HepG2 (cell line): ENCODE measurements around the gene PPFIA3. TPM values are rescaled to one million over a fixed set of nuclear protein-coding genes. Genes with fewer than 3 reads are reported as not detected.

ENCODE experiments used
- ATAC-seq: fragments of 200-7000 bp; cut with Tn5 transposase; 3 replicates; pipeline ENCODE4 v1.9.1; 2020; ENCODE audit warnings: mild to moderate bottlenecking, moderate library complexity
- BruUV-seq: library from RNA; stranded (reverse); fragments of 400-500 nt; replicated peaks from 2 replicates; lab custom pipeline; 2021; lab: Mats Ljungman, UMichigan
- CTCF ChIA-PET: fragments of 300-600 bp; formaldehyde crosslinking; extraction: SDS; loops from one replicate; lab custom pipeline; 2021; ENCODE audit warnings: low total read pairs, inconsistent platforms, low intra/inter-chr PET ratio; lab: Yijun Ruan, JAX
- POLR2A ChIA-PET: fragments of 350-600 bp; sonication (Branson Sonifier 250); formaldehyde crosslinking; loops from one replicate; lab custom pipeline; 2020; ENCODE audit warnings: antibody characterized with exemption, inconsistent platforms; lab: Yijun Ruan, JAX
- DNase-seq: peaks from one replicate; pipeline ENCODE4 v3.0.0-alpha.2; 2015; ENCODE audit warnings: low spot score
- FAIRE-seq: peaks from 3 replicates; lab custom pipeline; 2011; peaks lifted over from hg19 to GRCh38; lab: Jason Lieb, UNC
- H2AFZ ChIP-seq: one replicate; pipeline ENCODE4 v1.6.1; 2011; ENCODE audit warnings: low read length, inconsistent platforms
- H3K27ac ChIP-seq: fragments of 300-600 bp; 3 replicates; pipeline ENCODE4 v1.8.0; 2011; ENCODE audit warnings: mixed run types, mild to moderate bottlenecking, mixed read lengths, low read length, inconsistent platforms; ENCODE audit not compliant: insufficient read depth; ENCODE audit errors: extremely low read length
- H3K27me3 ChIP-seq, 2 experiments: fragments of 200-600 bp in 1 of 2; 2 replicates in 1 of 2; 3 replicates in 1 of 2; pipeline versions ENCODE4 v1.6.0 to v1.8.0; 2011; ENCODE audit warnings: low read length in 2 of 2, mild to moderate bottlenecking in 2 of 2, moderate library complexity in 2 of 2, inconsistent platforms in 1 of 2; ENCODE audit not compliant: insufficient read depth in 2 of 2, control insufficient read depth in 1 of 2
- H3K36me3 ChIP-seq, 2 experiments: fragments of 200-600 bp in 1 of 2; replicated peaks in 1 of 2; 2 replicates in 1 of 2; 3 replicates in 1 of 2; pipeline versions ENCODE4 v1.5.1 to v1.8.0; 2011; ENCODE audit warnings: low read length in 2 of 2, inconsistent platforms in 1 of 2; ENCODE audit not compliant: insufficient read depth in 2 of 2, control insufficient read depth in 1 of 2
- H3K4me1 ChIP-seq: 2 replicates; pipeline ENCODE4 v1.5.1; 2012; ENCODE audit warnings: low read length, inconsistent platforms; ENCODE audit not compliant: insufficient read depth
- H3K4me2 ChIP-seq: 2 replicates; pipeline ENCODE4 v1.6.0; 2011; ENCODE audit warnings: low read depth, low read length, inconsistent platforms
- H3K4me3 ChIP-seq, 3 experiments: fragments of 200-600 bp in 1 of 3; sonication (generic), shearing (Covaris generic) in 1 of 3; replicated peaks in 1 of 3; 2 replicates each; pipeline ENCODE4 v1.5.1; 2011 to 2016; ENCODE audit warnings: low read length in 3 of 3, inconsistent platforms in 2 of 3, low read depth in 2 of 3, mild to moderate bottlenecking in 2 of 3, control low read depth in 1 of 3, mixed read lengths in 1 of 3; ENCODE audit not compliant: insufficient read depth in 1 of 3
- H3K79me2 ChIP-seq: one replicate; pipeline ENCODE4 v1.6.1; 2011; ENCODE audit warnings: low read length, inconsistent platforms; ENCODE audit not compliant: insufficient read depth
- H3K9ac ChIP-seq: 2 replicates; pipeline ENCODE4 v1.6.0; 2011; ENCODE audit warnings: mild to moderate bottlenecking, low read depth, low read length, inconsistent platforms; ENCODE audit not compliant: insufficient read depth
- H3K9me3 ChIP-seq: 2 replicates; pipeline ENCODE4 v1.5.1; 2012; ENCODE audit warnings: mild to moderate bottlenecking, low read length
- H4K20me1 ChIP-seq: 2 replicates; pipeline ENCODE4 v1.6.0; 2011; ENCODE audit warnings: inconsistent platforms, mild to moderate bottlenecking, low read length, moderate library complexity; ENCODE audit not compliant: insufficient read depth
- ATF7-NPFF ChIP-seq: sonication (generic); formaldehyde crosslinking; IDR thresholded peaks from 2 replicates; pipeline ENCODE4 v1.8.1; 2023; ENCODE audit warnings: mild to moderate bottlenecking, low read depth, missing genetic modification reagents, moderate library complexity
- CTCF ChIP-seq: sonication (generic); formaldehyde crosslinking; IDR thresholded peaks from 2 replicates; pipeline ENCODE4 v1.5.0; 2020; ENCODE audit warnings: mild to moderate bottlenecking, missing genetic modification reagents, moderate library complexity
- KDM4B ChIP-seq: sonication (generic); formaldehyde crosslinking; IDR thresholded peaks from 2 replicates; pipeline ENCODE4 v1.4.0; 2020; ENCODE audit warnings: missing genetic modification reagents
- KLF13 ChIP-seq: sonication (generic); formaldehyde crosslinking; IDR thresholded peaks from 2 replicates; pipeline ENCODE4 v1.4.0; 2020; ENCODE audit warnings: mild to moderate bottlenecking, missing genetic modification reagents
- NFE2L2 ChIP-seq: fragments of 150-350 bp; IDR thresholded peaks from 2 replicates; pipeline ENCODE4 v1.6.1; 2014; ENCODE audit warnings: low read length
- XRCC5 ChIP-seq: fragments of 200-400 bp; formaldehyde crosslinking; optimal IDR thresholded peaks from 2 replicates; pipeline ENCODE3; 2017; ENCODE audit warnings: mild to moderate bottlenecking, low read length
- ZFY ChIP-seq: sonication (generic); formaldehyde crosslinking; IDR thresholded peaks from 2 replicates; pipeline ENCODE4 v1.4.0; 2020; ENCODE audit warnings: missing genetic modification reagents
- ZHX2 ChIP-seq, 2 experiments: sonication (generic) in 1 of 2; formaldehyde crosslinking in 1 of 2; IDR thresholded peaks; 2 replicates each; pipeline versions ENCODE4 v1.6.1 to v1.9.0; 2014 to 2022; ENCODE audit warnings: antibody characterized with exemption in 1 of 2, borderline replicate concordance in 1 of 2, inconsistent platforms in 1 of 2, low read depth in 1 of 2, missing genetic modification reagents in 1 of 2
- ZNF234 ChIP-seq: sonication (generic); formaldehyde crosslinking; conservative IDR thresholded peaks from 2 replicates; pipeline ENCODE4 v1.5.1; 2020; ENCODE audit warnings: mild to moderate bottlenecking, missing genetic modification reagents
- ZNF687 ChIP-seq: sonication (generic); formaldehyde crosslinking; IDR thresholded peaks from 2 replicates; pipeline ENCODE4 v1.5.1; 2020; ENCODE audit warnings: mild to moderate bottlenecking, missing genetic modification reagents, moderate library complexity
- ZNF768 ChIP-seq: sonication (generic); formaldehyde crosslinking; IDR thresholded peaks from 2 replicates; pipeline ENCODE4 v1.4.0; 2020; ENCODE audit warnings: missing genetic modification reagents
- ZNF788 ChIP-seq: sonication (generic); formaldehyde crosslinking; IDR thresholded peaks from 2 replicates; pipeline ENCODE4 v1.5.0; 2020; ENCODE audit warnings: mild to moderate bottlenecking, missing genetic modification reagents, borderline replicate concordance
- WGBS: methylation state at CpG from one replicate; pipeline ENCODE4 v1.1.6; 2017; ENCODE audit warnings: low lambda C conversion rate; 5-methylcytosine and 5-hydroxymethylcytosine counted together
- in situ Hi-C: cut with HindIII; loops from 2 replicates; pipeline ENCODE4 v1.10.0; 2017; ENCODE audit warnings: low pct_unique_long_range_greater_than_20kb; ENCODE audit not compliant: extremely low pct_ligation_motif_present
- intact Hi-C: fragments of 100-400 bp; cut with micrococcal nuclease; formaldehyde crosslinking; loops from one replicate; pipeline ENCODE4 v1.10.0; 2022; ENCODE audit not compliant: unreplicated experiment
- polyA plus RNA-seq, 8 experiments: library from polyadenylated mRNA; depleted of rRNA in 3 of 8; stranded (reverse) in 7 of 8; unstranded in 1 of 8; fragments of >200 nt; fragmentation: Illumina TruSeq in 4 of 8; extraction: Trizol in 4 of 8; gene quantifications; 2 replicates each; pipeline versions ENCODE4 v1.2.1 to v1.2.3, GENCODE V29; 2011 to 2016; ENCODE audit warnings: low read depth in 4 of 8, missing spikeins in 1 of 8, mixed read lengths in 1 of 8; ENCODE audit not compliant: insufficient read depth in 1 of 8
- total RNA-seq, 5 experiments: library from RNA; depleted of rRNA; stranded (reverse); fragments of >200 nt; fragmentation: Illumina TruSeq; extraction: Trizol; gene quantifications; 2 replicates each; pipeline ENCODE4 v1.2.3, GENCODE V29; 2016; ENCODE audit warnings: low read depth in 1 of 5

The PPFIA3 gene
- total and polyA plus RNA-seq, 2 of the 13 experiments (the other 11 are each of a cell fraction or from before 2014, with no cell fraction given) = 6.7 to 8.6 TPM

- intact Hi-C loops (no loop called here), in situ Hi-C loops (no loop called here)
- H3K4me1 ChIP-seq = no peaks in the 10 kb centered on the region
- no peak overlapping the region for H3K27ac ChIP-seq
- no peak overlapping the region for H3K4me3 ChIP-seq
- peaks cover 20% of the 10 kb centered on the region for H4K20me1 ChIP-seq
- H2AFZ ChIP-seq = no peak overlapping the region
- H3K9ac ChIP-seq = no peak overlapping the region
- H3K27me3 ChIP-seq = no peaks in the 10 kb centered on the region
- H3K4me2 ChIP-seq = no peak overlapping the region
- WGBS = 69% methylated on average over 11 of the region's 12 CpGs
- DNase-seq (peak; percentile 59), FAIRE-seq (peak; percentile 76), ATAC-seq (peak; percentile 75)
- H3K9me3 ChIP-seq = no peaks in the 10 kb centered on the region
- H3K36me3 ChIP-seq = peaks cover 21 to 70% of the 10 kb centered on the region in 2 experiments; a peak in 4 of 5 replicates
- POLR2A ChIA-PET = interaction anchor here (1.2 to 1.4 kb wide), 3 partner anchors 9 to 113 kb away, joined by 4 read pairs; partner anchors contain the start of genes GYS1 and RUVBL2
- BruUV-seq = no TSS peak
- CTCF ChIA-PET = interaction anchor here (1.1 to 1.8 kb wide), 2 partner anchors 9 to 38 kb away, joined by 4 to 7 read pairs; no protein-coding TSS in a partner anchor
- no peaks in the 10 kb centered on the region for H3K79me2 ChIP-seq
- TF ChIP-seq KDM4B (CRISPR knock-in tag) = 0 out of 2 replicates have a peak, but pooled peaks have one; percentile 22
- peak; percentile 26; the same call in 1 of the 2 replicates for TF ChIP-seq ZNF687
- TF ChIP-seq NFE2L2 = peak; percentile 51; the same call in 1 of the 2 replicates
- 0 out of 2 replicates have a peak, but pooled peaks have one; percentile 14 for TF ChIP-seq KLF13
- peak; percentile 78 for TF ChIP-seq XRCC5
- TF ChIP-seq ZNF788 (CRISPR knock-in tag) = 0 out of 2 replicates have a peak, but pooled peaks have one; percentile 26
- no peak for TF ChIP-seq ZHX2 (IDR thresholded peaks at IDR 0.05; ENCODE audit: low read depth)
- no peak for TF ChIP-seq ZHX2 (CRISPR knock-in tag; IDR thresholded peaks at IDR 0.05; ENCODE audit: borderline replicate concordance)
- TF ChIP-seq ZFY (CRISPR knock-in tag) = no peak
- no peak for TF ChIP-seq ATF7-NPFF (CRISPR knock-in tag)
- no peak for TF ChIP-seq ZNF234 (CRISPR knock-in tag)
- TF ChIP-seq ZNF768 (CRISPR knock-in tag) = no peak
- TF ChIP-seq CTCF = peak; percentile 84
Observed at GRCh38 chr19:49106648-49107135, 12.7 kb upstream of the PPFIA3 start.
